KOPT-K1 (cell line): ENCODE results near the gene CD9.
A peak's percentile ranks its signal among the peaks of the same experiment; 100 is the strongest.

Experiments used
- H3K27ac ChIP-seq: fragments of 200-600 bp; sonication (generic); 2 replicates; pipeline ENCODE4 v1.5.1; 2016; ENCODE audit warnings: antibody characterized with exemption, mild to moderate bottlenecking, low read depth, low read length; ENCODE audit not compliant: poor library complexity, severe bottlenecking
- H3K36me3 ChIP-seq: fragments of 200-600 bp; sonication (generic); 2 replicates; pipeline ENCODE4 v1.5.1; 2017; ENCODE audit warnings: antibody characterized with exemption, mild to moderate bottlenecking, low read length, moderate library complexity; ENCODE audit not compliant: insufficient read depth
- H3K9me3 ChIP-seq: fragments of 200-600 bp; sonication (generic); 2 replicates; pipeline ENCODE4 v1.5.1; 2017; ENCODE audit warnings: antibody characterized with exemption, low read length, mild to moderate bottlenecking; ENCODE audit not compliant: insufficient read depth, poor library complexity, severe bottlenecking

Gene CD9

GRCh38 chr12:6231359-6232268 is 31.4 kb downstream of the CD9 start:
- Histone ChIP-seq H3K9me3 (no peaks in the 10 kb centered on the region), H3K36me3 (no peaks in the 10 kb centered on the region), H3K27ac (peak overlapping the region; percentile 75)

- Histone ChIP-seq H3K36me3 (no peaks in the 10 kb centered on the region), H3K9me3 (no peaks in the 10 kb centered on the region), H3K27ac (no peak overlapping the region)
These were observed 33.1 kb downstream of the CD9 start for GRCh38 chr12:6233121-6233971.

GRCh38 chr12:6234214-6234613 is 34.0 kb downstream of the CD9 start:
- Histone ChIP-seq H3K9me3 (no peaks in the 10 kb centered on the region), H3K27ac (no peak overlapping the region), H3K36me3 (no peaks in the 10 kb centered on the region)

- no peaks in the 10 kb centered on the region for H3K9me3 ChIP-seq
- H3K36me3 ChIP-seq = no peaks in the 10 kb centered on the region
- H3K27ac ChIP-seq = no peak overlapping the region
These were observed 34.7 kb downstream of the CD9 start for GRCh38 chr12:6234906-6235305.

GRCh38 chr12:6235499-6235898 is 35.3 kb downstream of the CD9 start:
- Histone ChIP-seq H3K36me3 (no peaks in the 10 kb centered on the region), H3K27ac (no peak overlapping the region), H3K9me3 (no peaks in the 10 kb centered on the region)

- no peaks in the 10 kb centered on the region for H3K36me3 ChIP-seq
- H3K9me3 ChIP-seq = no peaks in the 10 kb centered on the region
- no peak overlapping the region for H3K27ac ChIP-seq
These were observed 35.9 kb downstream of the CD9 start for GRCh38 chr12:6235906-6236640.

GRCh38 chr12:6236641-6236940 is 36.4 kb downstream of the CD9 start:
- no peaks in the 10 kb centered on the region for H3K36me3 ChIP-seq
- H3K9me3 ChIP-seq = no peaks in the 10 kb centered on the region
- H3K27ac ChIP-seq = no peak overlapping the region

- Histone ChIP-seq H3K27ac (no peak overlapping the region), H3K9me3 (no peaks in the 10 kb centered on the region), H3K36me3 (no peaks in the 10 kb centered on the region)
These were observed 37.6 kb downstream of the CD9 start for GRCh38 chr12:6237830-6238229.

GRCh38 chr12:6238875-6239274 is 38.7 kb downstream of the CD9 start:
- no peak overlapping the region for H3K27ac ChIP-seq
- no peaks in the 10 kb centered on the region for H3K36me3 ChIP-seq
- H3K9me3 ChIP-seq = no peaks in the 10 kb centered on the region

GRCh38 chr12:6241495-6241894 is 41.3 kb downstream of the CD9 start:
- no peaks in the 10 kb centered on the region for H3K36me3 ChIP-seq
- H3K9me3 ChIP-seq = peaks cover 8% of the 10 kb centered on the region
- no peak overlapping the region for H3K27ac ChIP-seq

GRCh38 chr12:6249580-6249979 is 49.4 kb downstream of the CD9 start:
- H3K27ac ChIP-seq = no peak overlapping the region

GRCh38 chr12:6250343-6250742 is 50.1 kb downstream of the CD9 start:
- peaks cover under 1% of the 10 kb centered on the region for H3K9me3 ChIP-seq
- H3K27ac ChIP-seq = no peak overlapping the region

More at GRCh38 chr12:6249580-6249979, 49.4 kb downstream of the CD9 start:
- Histone ChIP-seq H3K36me3 (no peaks in the 10 kb centered on the region), H3K9me3 (peaks cover 8% of the 10 kb centered on the region)

GRCh38 chr12:6253278-6253677 is 53.1 kb downstream of the CD9 start:
- Histone ChIP-seq H3K9me3 (no peaks in the 10 kb centered on the region), H3K27ac (no peak overlapping the region)

More at GRCh38 chr12:6250343-6250742, 50.1 kb downstream of the CD9 start:
- H3K36me3 ChIP-seq = no peaks in the 10 kb centered on the region

GRCh38 chr12:6254491-6254890 is 54.3 kb downstream of the CD9 start:
- Histone ChIP-seq H3K36me3 (no peaks in the 10 kb centered on the region), H3K27ac (no peak overlapping the region)

More at GRCh38 chr12:6253278-6253677, 53.1 kb downstream of the CD9 start:
- no peaks in the 10 kb centered on the region for H3K36me3 ChIP-seq

GRCh38 chr12:6257007-6257406 is 56.8 kb downstream of the CD9 start:
- Histone ChIP-seq H3K36me3 (no peaks in the 10 kb centered on the region), H3K9me3 (no peaks in the 10 kb centered on the region), H3K27ac (no peak overlapping the region)

More at GRCh38 chr12:6254491-6254890, 54.3 kb downstream of the CD9 start:
- no peaks in the 10 kb centered on the region for H3K9me3 ChIP-seq
